HepG2 (cell line): ENCODE results near the gene C9orf50. TPM values are rescaled to one million over a fixed set of nuclear protein-coding genes. Genes with fewer than 3 reads are reported as not detected.

Experiments
- ERF ChIP-seq: IDR thresholded peaks from 2 replicates; pipeline ENCODE4 v1.6.1; 2018; ENCODE audit warnings: missing biosample characterization, missing genetic modification reagents
- FOXA3 ChIP-seq: IDR thresholded peaks from 2 replicates; pipeline ENCODE4 v1.6.1; 2016; ENCODE audit warnings: missing genetic modification reagents, missing compliant biosample characterization
- HES4 ChIP-seq: sonication (generic); formaldehyde crosslinking; IDR thresholded peaks from 2 replicates; pipeline ENCODE4 v1.9.0; 2021; ENCODE audit warnings: mild to moderate bottlenecking, missing genetic modification reagents, borderline replicate concordance
- KIAA2018 ChIP-seq: sonication (generic); formaldehyde crosslinking; IDR thresholded peaks from 2 replicates; pipeline ENCODE4 v1.5.0; 2020; ENCODE audit warnings: mild to moderate bottlenecking, missing genetic modification reagents, borderline replicate concordance
- MTA3 ChIP-seq: sonication (generic); formaldehyde crosslinking; IDR thresholded peaks from 2 replicates; pipeline ENCODE4 v1.4.0; 2020; ENCODE audit warnings: missing genetic modification reagents
- NFATC3 ChIP-seq: sonication (generic); formaldehyde crosslinking; IDR thresholded peaks from 2 replicates; pipeline ENCODE4 v1.5.1; 2020; ENCODE audit warnings: mild to moderate bottlenecking, missing genetic modification reagents
- PRDM10 ChIP-seq: sonication (generic); formaldehyde crosslinking; IDR thresholded peaks from 2 replicates; pipeline ENCODE4 v1.4.0; 2020; ENCODE audit warnings: low read depth, missing genetic modification reagents
- THAP11 ChIP-seq: IDR thresholded peaks from 2 replicates; pipeline ENCODE4 v1.6.1; 2016; ENCODE audit warnings: missing biosample characterization, missing genetic modification reagents
- ZNF441 ChIP-seq: sonication (generic); formaldehyde crosslinking; IDR thresholded peaks from 2 replicates; pipeline ENCODE4 v1.7.0; 2021; ENCODE audit warnings: missing genetic modification reagents, borderline replicate concordance
- ZNF557 ChIP-seq: sonication (generic); formaldehyde crosslinking; IDR thresholded peaks from 2 replicates; pipeline ENCODE4 v1.4.0; 2020; ENCODE audit warnings: missing genetic modification reagents
- polyA plus RNA-seq, 8 experiments: library from polyadenylated mRNA; depleted of rRNA in 3 of 8; stranded (reverse) in 7 of 8; unstranded in 1 of 8; fragments of >200 nt; fragmentation: Illumina TruSeq in 4 of 8; extraction: Trizol in 4 of 8; gene quantifications; 2 replicates each; pipeline versions ENCODE4 v1.2.1 to v1.2.3, GENCODE V29; 2011 to 2016; ENCODE audit warnings: low read depth in 4 of 8, missing spikeins in 1 of 8, mixed read lengths in 1 of 8; ENCODE audit not compliant: insufficient read depth in 1 of 8
- total RNA-seq, 5 experiments: library from RNA; depleted of rRNA; stranded (reverse); fragments of >200 nt; fragmentation: Illumina TruSeq; extraction: Trizol; gene quantifications; 2 replicates each; pipeline ENCODE4 v1.2.3, GENCODE V29; 2016; ENCODE audit warnings: low read depth in 1 of 5
- TF ChIP-seq, protein P1 (sequence below): sonication (generic); IDR thresholded peaks from 2 replicates; pipeline ENCODE4 v1.6.1; 2016; ENCODE audit warnings: low read depth, borderline replicate concordance
- TF ChIP-seq, protein P2 (sequence below): sonication (generic); formaldehyde crosslinking; IDR thresholded peaks from 2 replicates; pipeline ENCODE4 v1.8.1; 2023; ENCODE audit warnings: mild to moderate bottlenecking, inconsistent platforms, moderate library complexity, missing genetic modification reagents, borderline replicate concordance
- TF ChIP-seq, protein P3 (sequence below): IDR thresholded peaks from 2 replicates; pipeline ENCODE4 v1.6.1; 2012; ENCODE audit warnings: inconsistent platforms
- TF ChIP-seq, protein P4 (sequence below): sonication (generic); formaldehyde crosslinking; IDR thresholded peaks from 2 replicates; pipeline ENCODE4 v1.8.0; 2022; ENCODE audit warnings: mild to moderate bottlenecking, missing genetic modification reagents; ENCODE audit not compliant: insufficient replicate concordance

C9orf50 gene
- total and polyA plus RNA-seq, 2 of the 13 experiments (the other 11 are each of a cell fraction or from before 2014, with no cell fraction given): not detected

GRCh38 chr9:129624947-129625346, 4.0 kb upstream of the C9orf50 start (continued):
- TF ChIP-seq, protein P1, sequence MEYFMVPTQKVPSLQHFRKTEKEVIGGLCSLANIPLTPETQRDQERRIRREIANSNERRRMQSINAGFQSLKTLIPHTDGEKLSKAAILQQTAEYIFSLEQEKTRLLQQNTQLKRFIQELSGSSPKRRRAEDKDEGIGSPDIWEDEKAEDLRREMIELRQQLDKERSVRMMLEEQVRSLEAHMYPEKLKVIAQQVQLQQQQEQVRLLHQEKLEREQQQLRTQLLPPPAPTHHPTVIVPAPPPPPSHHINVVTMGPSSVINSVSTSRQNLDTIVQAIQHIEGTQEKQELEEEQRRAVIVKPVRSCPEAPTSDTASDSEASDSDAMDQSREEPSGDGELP: no peak
- TF ChIP-seq PRDM10 (CRISPR knock-in tag): no peak
- peak; percentile 36; the same call in 1 of the 2 replicates for TF ChIP-seq THAP11
- TF ChIP-seq FOXA3 (CRISPR knock-in tag): peak; percentile 42; the same call in 1 of the 2 replicates
- TF ChIP-seq, protein P2, sequence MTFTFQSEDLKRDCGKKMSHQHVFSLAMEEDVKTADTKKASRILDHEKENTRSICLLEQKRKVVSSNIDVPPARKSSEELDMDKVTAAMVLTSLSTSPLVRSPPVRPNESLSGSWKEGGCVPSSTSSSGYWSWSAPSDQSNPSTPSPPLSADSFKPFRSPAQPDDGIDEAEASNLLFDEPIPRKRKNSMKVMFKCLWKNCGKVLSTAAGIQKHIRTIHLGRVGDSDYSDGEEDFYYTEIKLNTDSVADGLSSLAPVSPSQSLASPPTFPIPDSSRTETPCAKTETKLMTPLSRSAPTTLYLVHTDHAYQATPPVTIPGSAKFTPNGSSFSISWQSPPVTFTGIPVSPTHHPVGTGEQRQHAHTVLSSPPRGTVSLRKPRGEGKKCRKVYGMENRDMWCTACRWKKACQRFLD (CRISPR knock-in tag): no peak
- TF ChIP-seq MTA3 (CRISPR knock-in tag): no peak
- no peak for TF ChIP-seq HES4 (CRISPR knock-in tag)
- TF ChIP-seq, protein P3, sequence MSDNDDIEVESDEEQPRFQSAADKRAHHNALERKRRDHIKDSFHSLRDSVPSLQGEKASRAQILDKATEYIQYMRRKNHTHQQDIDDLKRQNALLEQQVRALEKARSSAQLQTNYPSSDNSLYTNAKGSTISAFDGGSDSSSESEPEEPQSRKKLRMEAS: peak; percentile 22; the same call in 1 of the 2 replicates
- TF ChIP-seq KIAA2018: no peak
- no peak for TF ChIP-seq ZNF557 (CRISPR knock-in tag)
- TF ChIP-seq ERF (CRISPR knock-in tag): no peak
- TF ChIP-seq, protein P4, sequence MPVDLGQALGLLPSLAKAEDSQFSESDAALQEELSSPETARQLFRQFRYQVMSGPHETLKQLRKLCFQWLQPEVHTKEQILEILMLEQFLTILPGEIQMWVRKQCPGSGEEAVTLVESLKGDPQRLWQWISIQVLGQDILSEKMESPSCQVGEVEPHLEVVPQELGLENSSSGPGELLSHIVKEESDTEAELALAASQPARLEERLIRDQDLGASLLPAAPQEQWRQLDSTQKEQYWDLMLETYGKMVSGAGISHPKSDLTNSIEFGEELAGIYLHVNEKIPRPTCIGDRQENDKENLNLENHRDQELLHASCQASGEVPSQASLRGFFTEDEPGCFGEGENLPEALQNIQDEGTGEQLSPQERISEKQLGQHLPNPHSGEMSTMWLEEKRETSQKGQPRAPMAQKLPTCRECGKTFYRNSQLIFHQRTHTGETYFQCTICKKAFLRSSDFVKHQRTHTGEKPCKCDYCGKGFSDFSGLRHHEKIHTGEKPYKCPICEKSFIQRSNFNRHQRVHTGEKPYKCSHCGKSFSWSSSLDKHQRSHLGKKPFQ: peak; percentile 42
- no peak for TF ChIP-seq ZNF441
- TF ChIP-seq NFATC3: peak; percentile 53; the same call in 1 of the 2 replicates
